NK-92 treated with Interleukin-12 subunit alpha and Interleukin-12 subunit beta, amount 100 ng/mL, for 24 hours (cell line): ENCODE results near the gene GAREM1.
"Not testable (repeated sequence)": the region's sequence is repeated elsewhere in the genome, so short reads cannot be mapped to it uniquely, and the experiment has no call there.

Source experiments
- DNase-seq: peaks from one replicate; lab custom pipeline; 2025; lab: John Stamatoyannopoulos, UW

The GAREM1 gene

GRCh38 chr18:32371384-32371783 is 99.3 kb downstream of the GAREM1 start:
- DNase-seq, result no peak

- no peak for DNase-seq
Observed at GRCh38 chr18:32368991-32369390, 101.7 kb downstream of the GAREM1 start.

DNA sequence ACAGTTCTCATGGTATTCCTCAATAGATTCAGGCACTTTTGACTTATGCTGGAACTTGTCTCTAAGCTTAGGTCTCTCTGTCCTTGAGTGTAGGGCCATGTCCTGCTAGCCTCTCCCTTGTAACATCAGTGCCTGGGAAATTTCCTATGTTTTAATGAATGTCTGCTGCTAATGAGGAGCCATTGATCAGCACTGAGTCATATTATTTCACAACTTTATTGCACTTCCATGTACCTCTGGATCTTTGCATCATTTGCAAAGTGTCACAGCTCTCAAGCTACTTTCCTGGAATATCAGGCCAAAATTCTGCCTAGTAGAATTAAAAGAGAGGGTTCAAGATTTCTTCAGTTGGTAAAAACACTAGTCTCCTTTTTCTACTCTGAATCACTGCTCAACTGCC is 102.5 kb downstream of the GAREM1 start:
- DNase-seq, result no peak

DNA sequence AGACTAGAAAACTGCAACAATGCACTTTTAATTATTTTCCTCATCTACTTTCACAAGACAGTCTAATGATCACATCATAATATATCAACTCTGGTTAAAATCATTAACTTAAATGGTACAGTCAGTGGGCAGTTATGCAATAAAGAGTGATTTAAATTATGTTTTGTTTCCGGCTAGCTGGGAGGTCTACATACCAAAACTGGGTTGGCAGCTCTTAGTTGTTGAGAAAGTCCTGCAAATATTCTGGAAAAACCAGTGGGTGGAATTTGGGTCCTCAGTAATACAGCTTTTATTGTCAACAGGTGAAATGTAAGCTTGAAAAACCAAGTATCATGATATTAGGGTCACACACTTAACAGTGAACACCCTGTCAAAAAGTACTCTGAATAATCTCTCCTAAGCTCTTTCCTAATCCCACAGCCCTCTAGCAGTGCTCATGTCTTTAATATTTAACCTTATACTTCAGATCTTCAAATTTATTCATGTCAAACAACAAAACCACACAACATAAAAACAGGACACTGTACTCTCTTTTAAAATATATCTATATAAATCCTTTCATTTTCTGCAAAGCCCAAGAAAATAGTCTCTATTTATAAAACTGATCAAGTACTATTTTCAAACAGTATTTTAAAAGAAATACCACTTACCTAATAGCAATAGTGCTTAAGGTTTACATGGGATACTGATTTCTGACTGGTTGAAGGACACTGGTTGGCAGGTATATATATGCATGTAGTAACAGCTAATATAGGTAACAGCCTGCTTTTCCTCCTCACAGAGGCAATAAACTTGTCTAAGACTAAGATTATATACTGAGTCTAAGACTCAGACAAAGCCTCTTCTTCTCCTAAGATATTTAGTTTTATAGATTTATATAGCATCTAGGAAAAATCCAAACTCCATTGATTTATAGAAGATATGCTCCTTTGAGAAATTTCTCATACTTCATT is 103.8 kb downstream of the GAREM1 start:
- DNase-seq, result no peak

DNA sequence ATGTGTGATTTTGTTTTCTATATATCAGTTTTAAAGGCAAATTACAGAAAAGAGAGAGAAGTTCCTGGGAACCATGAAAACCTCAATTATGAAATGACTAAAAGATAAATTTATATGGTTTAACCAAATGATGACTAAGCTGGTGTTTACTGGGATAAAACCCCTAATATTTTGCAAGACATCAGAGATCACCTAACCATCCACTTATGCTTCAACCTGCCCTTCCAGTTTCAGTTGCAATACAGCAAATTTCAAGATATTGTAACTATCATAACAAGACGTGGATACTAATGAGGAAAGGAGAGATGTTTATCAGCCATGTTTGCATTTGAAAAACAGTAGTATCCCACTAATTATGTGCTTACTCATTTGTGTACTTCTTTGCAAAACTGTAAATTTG is 108.2 kb downstream of the GAREM1 start:
- no peak for DNase-seq

GRCh38 chr18:32360682-32361345 is 109.9 kb downstream of the GAREM1 start:
- DNase-seq, result no peak

- DNase-seq, result no peak
Observed at GRCh38 chr18:32358529-32358928, 112.2 kb downstream of the GAREM1 start.

- no peak for DNase-seq
Observed at GRCh38 chr18:32358075-32358474, 112.6 kb downstream of the GAREM1 start.

GRCh38 chr18:32355896-32356295 is 114.8 kb downstream of the GAREM1 start:
- no peak for DNase-seq

GRCh38 chr18:32354518-32354917 is 116.2 kb downstream of the GAREM1 start:
- no peak for DNase-seq

GRCh38 chr18:32353257-32353656 is 117.4 kb downstream of the GAREM1 start:
- no peak for DNase-seq

- no peak for DNase-seq
Observed at GRCh38 chr18:32351032-32351431, 119.7 kb downstream of the GAREM1 start.

GRCh38 chr18:32349728-32350395 is 120.8 kb downstream of the GAREM1 start:
- no peak for DNase-seq

DNA sequence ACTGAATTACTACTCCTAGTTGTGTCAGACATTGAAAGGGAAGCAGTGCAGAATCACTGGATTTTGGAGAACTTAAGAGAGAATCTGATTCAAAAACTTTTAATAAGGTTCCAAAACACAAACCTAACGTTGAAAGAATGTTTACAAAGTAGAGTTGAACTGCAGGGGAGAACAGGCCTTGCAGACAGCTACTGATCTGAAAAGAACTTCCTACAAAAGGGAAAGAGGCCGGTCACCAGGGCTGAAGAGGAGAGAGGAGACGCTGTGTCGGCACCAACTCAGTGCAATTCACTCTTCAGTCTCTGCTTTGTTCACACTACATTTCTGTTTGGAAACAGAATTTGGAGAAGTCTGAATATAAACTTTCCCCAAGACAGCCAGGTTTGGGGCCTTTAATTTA is 124.0 kb downstream of the GAREM1 start:
- DNase-seq, result no peak

GRCh38 chr18:32343634-32344033 is 127.0 kb downstream of the GAREM1 start:
- DNase-seq, result no peak

DNA sequence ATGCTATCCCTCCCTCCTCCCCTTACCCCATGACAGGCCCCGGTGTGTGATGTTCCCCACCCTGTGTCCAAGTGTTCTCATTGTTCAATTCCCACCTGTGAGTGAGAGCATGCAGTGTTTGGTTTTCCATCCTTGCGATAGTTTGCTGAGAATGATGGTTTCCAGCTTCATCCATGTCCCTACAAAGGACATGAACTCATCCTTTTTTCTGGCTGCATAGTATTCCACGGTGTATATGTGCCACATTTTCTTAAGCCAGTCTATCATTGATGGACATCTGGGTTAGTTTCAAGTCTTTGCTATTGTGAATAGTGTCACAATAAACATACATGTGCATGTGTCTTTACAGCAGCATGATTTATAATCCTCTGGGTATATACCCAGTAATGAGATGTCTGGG is 129.6 kb downstream of the GAREM1 start:
- not testable (repeated sequence) for DNase-seq

GRCh38 chr18:32339045-32339444 is 131.6 kb downstream of the GAREM1 start:
- DNase-seq, result no peak

- no peak for DNase-seq
Observed at GRCh38 chr18:32337821-32338220, 132.9 kb downstream of the GAREM1 start.

DNA sequence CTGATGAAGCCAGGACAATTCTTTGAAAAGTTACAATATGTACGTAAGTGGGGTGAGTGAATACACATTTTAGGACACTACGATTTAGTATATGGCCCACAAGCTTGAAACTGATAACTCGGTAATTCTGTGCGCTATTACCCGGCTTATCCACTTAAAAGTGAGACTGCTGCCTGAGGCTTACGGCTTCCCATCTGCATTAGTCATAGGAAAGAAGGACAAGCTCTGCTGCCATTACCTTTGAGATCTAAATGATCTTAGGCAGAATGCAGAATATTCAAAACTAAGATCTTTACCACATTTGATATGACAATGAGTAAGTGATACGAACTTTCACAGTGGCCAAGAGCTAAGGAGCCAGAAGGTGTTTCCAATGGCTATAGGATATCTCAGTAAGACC is 133.3 kb downstream of the GAREM1 start:
- DNase-seq, result no peak

GRCh38 chr18:32335228-32335627 is 135.5 kb downstream of the GAREM1 start:
- DNase-seq, result no peak

DNA sequence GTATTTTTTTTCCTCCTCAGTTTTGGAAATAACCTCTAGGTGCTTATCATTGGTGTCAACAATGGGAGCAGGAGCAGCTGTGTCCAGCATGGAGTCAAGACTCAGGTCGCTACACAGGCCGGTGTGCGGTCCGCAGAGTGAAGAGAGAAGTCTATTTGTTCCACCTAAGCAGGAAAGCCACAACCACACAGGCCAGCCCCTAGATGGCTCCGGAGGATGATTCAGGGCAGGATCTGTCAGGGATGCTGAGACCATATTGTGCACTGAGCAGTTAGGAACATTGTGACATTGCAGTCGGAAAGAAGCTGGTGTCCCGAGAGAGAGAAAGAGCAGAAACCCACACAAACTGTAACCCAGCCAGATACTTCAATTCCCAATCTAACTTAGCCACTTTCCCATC is 136.9 kb downstream of the GAREM1 start:
- DNase-seq, result no peak

DNA sequence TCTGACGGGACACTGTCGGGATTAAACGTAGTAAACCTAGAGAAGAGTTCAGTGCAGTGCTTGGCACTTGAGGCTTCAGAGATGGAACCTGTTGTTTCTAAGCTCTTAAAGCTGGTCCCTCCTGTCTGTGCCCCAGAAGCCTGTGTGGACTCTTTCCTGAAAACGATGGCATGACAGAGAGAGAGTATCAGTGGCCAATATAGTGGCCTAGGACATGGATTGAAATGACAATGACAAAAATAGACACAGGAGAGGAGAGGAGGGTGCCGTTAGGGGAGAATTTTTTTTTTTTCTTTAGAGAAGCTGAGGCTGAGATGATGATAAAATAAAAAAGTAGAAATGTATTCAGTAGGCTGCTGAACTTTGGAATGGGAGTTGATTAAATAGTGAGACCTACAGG is 138.0 kb downstream of the GAREM1 start:
- DNase-seq, result no peak

DNA sequence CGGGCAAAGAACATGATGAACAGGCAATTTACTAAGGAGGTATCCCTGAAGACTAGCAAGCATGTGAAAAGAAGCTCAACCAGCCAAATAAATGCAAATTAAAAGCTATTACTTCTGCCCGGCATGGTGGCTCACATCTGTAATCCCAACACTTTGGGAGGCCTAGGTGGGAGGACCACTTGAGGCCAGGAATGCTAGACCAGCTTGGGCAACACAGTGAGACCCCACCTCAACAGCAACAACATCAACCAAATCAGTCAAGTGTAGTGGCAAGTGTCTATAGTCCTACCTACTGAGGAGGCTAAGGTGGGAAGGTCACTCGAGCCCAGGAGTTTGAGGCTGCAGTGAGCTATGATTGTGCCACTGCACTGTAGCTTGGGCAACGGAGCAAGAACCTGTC is 141.7 kb downstream of the GAREM1 start:
- no peak for DNase-seq
